BLaER1 treated with 17β-estradiol and CSF1 and Interleukin-3, amounts not matched to agents 10 nM and 100 nM (cell line): ENCODE results near the gene STAMBPL1.

Source experiments
- H3K27ac ChIP-seq, 11 experiments: shearing (Covaris generic); formaldehyde crosslinking; 2 replicates each; pipeline ENCODE4 v1.8.1; 2022
- H3K27me3 ChIP-seq, 11 experiments: shearing (Covaris generic); formaldehyde crosslinking; 2 replicates each; pipeline ENCODE4 v1.8.1; 2022
- H3K36me3 ChIP-seq, 11 experiments: shearing (Covaris generic); formaldehyde crosslinking; 2 replicates each; pipeline ENCODE4 v1.8.1; 2022
- H3K4me1 ChIP-seq, 10 experiments: shearing (Covaris generic); formaldehyde crosslinking; 2 replicates each; pipeline ENCODE4 v1.8.1; 2022
- H3K4me2 ChIP-seq, 11 experiments: shearing (Covaris generic); formaldehyde crosslinking; 2 replicates each; pipeline ENCODE4 v1.8.1; 2022
- H3K4me3 ChIP-seq, 10 experiments: shearing (Covaris generic); formaldehyde crosslinking; 2 replicates each; pipeline ENCODE4 v1.8.1; 2022
- H3K9ac ChIP-seq, 11 experiments: shearing (Covaris generic); formaldehyde crosslinking; 2 replicates each; pipeline ENCODE4 v1.8.1; 2022
- H3K9me3 ChIP-seq, 11 experiments: shearing (Covaris generic); formaldehyde crosslinking; replicated peaks in 1 of 11; 2 replicates each; pipeline ENCODE4 v1.8.1; 2022
- H4K20me1 ChIP-seq, 11 experiments: shearing (Covaris generic); formaldehyde crosslinking; 2 replicates each; pipeline ENCODE4 v1.8.1; 2022
- Cebpa-rat ChIP-seq, 11 experiments: shearing (Covaris generic); IDR thresholded peaks; 2 replicates each; pipeline ENCODE4 v1.8.1; 2022

The STAMBPL1 gene

DNA sequence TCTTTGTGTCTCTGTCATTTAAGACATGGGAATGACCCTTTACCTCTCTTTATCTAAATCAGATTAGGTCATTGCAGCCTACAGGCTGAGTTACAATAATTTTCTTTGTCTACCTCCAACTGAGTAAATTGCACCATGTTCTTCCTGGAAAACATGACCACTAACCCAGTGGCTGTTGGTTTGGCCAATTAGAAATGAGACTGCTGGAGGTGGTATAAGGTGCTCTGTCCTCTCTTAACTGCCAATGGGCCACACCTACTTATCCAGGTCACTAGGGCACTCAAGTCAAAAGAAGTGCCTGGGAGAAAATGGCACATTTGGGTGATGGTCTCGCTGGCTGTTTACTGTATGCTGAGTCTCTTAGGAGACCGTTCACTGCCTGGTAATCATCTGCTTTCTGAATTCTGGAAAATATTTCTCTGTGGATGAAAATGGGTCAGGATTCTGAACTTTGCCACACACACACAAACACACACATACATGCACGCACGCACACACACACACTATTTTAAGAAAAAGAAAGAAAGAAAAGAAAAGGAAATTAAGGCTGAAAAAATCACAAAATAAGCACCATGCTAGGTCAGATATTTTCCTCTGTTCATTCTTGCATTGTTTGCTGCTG lies 16.4 kb downstream of the STAMBPL1 start:
- H3K27ac ChIP-seq, result no peak overlapping the region

DNA sequence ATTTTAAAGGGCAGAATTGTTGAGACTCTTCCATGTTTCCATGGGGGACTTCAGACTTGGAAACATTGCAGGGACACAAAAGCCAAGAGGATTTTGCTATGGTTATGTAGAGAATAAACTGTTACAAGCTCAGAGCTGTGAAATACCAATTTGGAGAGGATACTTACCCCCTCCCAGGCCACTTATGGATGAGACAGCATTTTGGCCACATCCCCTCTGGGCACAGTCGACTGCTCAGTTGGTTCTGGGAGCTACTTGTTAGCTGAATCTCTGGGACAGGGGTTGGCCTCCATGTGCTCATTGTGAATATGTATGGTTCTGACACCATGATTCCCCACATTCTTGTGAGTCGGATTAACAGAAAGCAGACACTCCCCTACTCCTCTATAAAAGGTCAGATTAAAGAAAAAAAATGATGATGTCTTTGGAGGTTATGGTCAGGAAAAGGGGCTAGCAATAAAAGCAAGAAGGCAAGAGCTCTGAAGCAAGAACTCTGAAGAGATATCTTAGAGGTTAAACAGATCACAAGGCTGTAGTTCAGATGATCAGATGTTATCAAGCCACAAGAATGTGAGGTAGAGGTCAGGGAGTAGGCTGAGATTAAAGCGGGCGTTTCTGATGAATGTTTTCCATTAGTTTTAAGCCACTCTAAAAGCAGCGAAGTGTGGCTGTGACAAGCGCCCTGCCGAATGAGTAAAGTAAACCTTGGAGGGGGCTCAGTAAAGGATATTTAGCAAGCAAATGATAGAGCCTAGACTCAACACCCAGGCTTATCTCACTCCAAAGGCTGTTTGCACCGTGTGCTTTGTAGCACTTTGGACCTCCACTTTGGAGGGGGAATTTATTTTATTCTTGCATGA lies 17.2 kb downstream of the STAMBPL1 start:
- TF ChIP-seq Cebpa-rat (IDR thresholded peaks at IDR 0.05), result no peak
- no peaks in the 10 kb centered on the region for H3K27me3 ChIP-seq
- no peak overlapping the region for H3K4me3 ChIP-seq
- H3K9ac ChIP-seq, result no peak overlapping the region
- H3K27ac ChIP-seq, result no peak overlapping the region
- peaks cover 7 to 41% (median 18%) of the 10 kb centered on the region in 10 experiments; a peak in 18 of 20 replicates for H3K4me1 ChIP-seq
- peaks cover 0 to 3% (median 0%) of the 10 kb centered on the region in 11 experiments; a peak in 1 of 22 replicates for H3K36me3 ChIP-seq
- H3K4me2 ChIP-seq, result peak overlapping the region in 2 of 11 experiments; percentile 2 to 29; a peak in 1 of 22 replicates
- no peaks in the 10 kb centered on the region for H4K20me1 ChIP-seq
- H3K9me3 ChIP-seq, result no peaks in the 10 kb centered on the region

More for the DNA sequence above, 16.4 kb downstream of the STAMBPL1 start:
- no peak overlapping the region for H3K4me3 ChIP-seq
- H3K4me2 ChIP-seq, result peak overlapping the region in 2 of 11 experiments; percentile 2 to 29; a peak in 1 of 22 replicates
- H3K9ac ChIP-seq, result no peak overlapping the region
- H4K20me1 ChIP-seq, result no peaks in the 10 kb centered on the region
- H3K4me1 ChIP-seq, result peaks cover 7 to 36% (median 12%) of the 10 kb centered on the region in 10 experiments; a peak in 18 of 20 replicates
- no peak for TF ChIP-seq Cebpa-rat (IDR thresholded peaks at IDR 0.05)
- H3K36me3 ChIP-seq, result no peaks in the 10 kb centered on the region
- H3K9me3 ChIP-seq, result no peaks in the 10 kb centered on the region
- H3K27me3 ChIP-seq, result no peaks in the 10 kb centered on the region

DNA sequence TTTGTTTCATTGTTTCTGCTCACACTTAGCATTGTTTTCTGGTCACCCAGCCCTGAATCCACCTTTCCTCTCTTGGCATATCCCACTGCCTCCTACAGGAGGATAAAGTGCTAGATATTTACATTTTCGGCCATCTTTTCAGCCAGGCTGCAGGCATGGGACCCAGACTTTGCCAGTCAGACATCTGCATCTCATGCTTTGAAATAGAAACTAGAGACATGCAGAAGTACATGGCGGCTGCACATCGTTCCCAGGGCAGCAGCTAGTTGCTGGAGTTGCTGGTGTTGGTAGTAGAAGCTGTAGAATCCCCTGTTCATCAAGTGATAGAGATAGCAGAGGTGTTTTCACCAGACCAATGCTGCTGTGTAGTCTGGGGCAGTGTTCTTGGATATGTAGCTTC lies 18.7 kb downstream of the STAMBPL1 start:
- Histone ChIP-seq H3K9me3 (no peaks in the 10 kb centered on the region), H3K9ac (no peak overlapping the region), H4K20me1 (no peaks in the 10 kb centered on the region), H3K4me3 (no peak overlapping the region), H3K36me3 (peaks cover 0 to 14% (median 2%) of the 10 kb centered on the region in 11 experiments; a peak in 5 of 22 replicates), H3K27ac (no peak overlapping the region), H3K4me2 (0 out of 22 replicates have a peak overlapping the region, but pooled peaks of 2 of the 11 experiments have one; percentile 9 to 11), H3K4me1 (peaks cover 7 to 56% (median 24%) of the 10 kb centered on the region in 10 experiments; a peak in 18 of 20 replicates), H3K27me3 (no peaks in the 10 kb centered on the region)
- no peak for TF ChIP-seq Cebpa-rat (IDR thresholded peaks at IDR 0.05)

DNA sequence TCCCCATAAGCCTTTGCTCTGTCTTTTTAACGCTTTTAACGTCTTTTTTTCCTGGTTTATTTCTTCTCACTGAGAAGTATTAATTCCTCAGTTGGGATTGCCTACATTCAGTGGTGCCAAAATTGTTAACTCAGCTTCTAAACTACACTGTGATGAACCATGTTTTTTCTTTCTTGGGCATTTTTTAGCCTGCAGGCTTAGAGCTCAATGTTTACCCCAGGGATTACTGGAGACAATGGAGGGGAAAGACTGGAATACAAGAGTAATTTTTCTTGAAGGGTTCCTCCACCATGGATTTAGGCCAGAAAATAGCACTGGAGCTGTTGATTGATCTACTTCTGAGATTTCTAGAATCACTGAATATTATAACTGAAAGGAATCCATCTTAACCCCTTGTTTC lies 19.8 kb downstream of the STAMBPL1 start:
- no peaks in the 10 kb centered on the region for H4K20me1 ChIP-seq
- no peaks in the 10 kb centered on the region for H3K27me3 ChIP-seq
- peak overlapping the region in 1 of 11 experiments; percentile 14; a peak in 2 of 22 replicates for H3K27ac ChIP-seq
- TF ChIP-seq Cebpa-rat (IDR thresholded peaks at IDR 0.05), result no peak
- no peak overlapping the region for H3K4me3 ChIP-seq
- peaks cover 0 to 25% (median 7%) of the 10 kb centered on the region in 11 experiments; a peak in 8 of 22 replicates for H3K36me3 ChIP-seq
- H3K4me2 ChIP-seq, result peak overlapping the region in 4 of 11 experiments; percentile 78 to 88 (median 84); a peak in 6 of 22 replicates
- peaks cover 7 to 62% (median 24%) of the 10 kb centered on the region in 10 experiments; a peak in 18 of 20 replicates for H3K4me1 ChIP-seq
- no peaks in the 10 kb centered on the region for H3K9me3 ChIP-seq
- H3K9ac ChIP-seq, result no peak overlapping the region

DNA sequence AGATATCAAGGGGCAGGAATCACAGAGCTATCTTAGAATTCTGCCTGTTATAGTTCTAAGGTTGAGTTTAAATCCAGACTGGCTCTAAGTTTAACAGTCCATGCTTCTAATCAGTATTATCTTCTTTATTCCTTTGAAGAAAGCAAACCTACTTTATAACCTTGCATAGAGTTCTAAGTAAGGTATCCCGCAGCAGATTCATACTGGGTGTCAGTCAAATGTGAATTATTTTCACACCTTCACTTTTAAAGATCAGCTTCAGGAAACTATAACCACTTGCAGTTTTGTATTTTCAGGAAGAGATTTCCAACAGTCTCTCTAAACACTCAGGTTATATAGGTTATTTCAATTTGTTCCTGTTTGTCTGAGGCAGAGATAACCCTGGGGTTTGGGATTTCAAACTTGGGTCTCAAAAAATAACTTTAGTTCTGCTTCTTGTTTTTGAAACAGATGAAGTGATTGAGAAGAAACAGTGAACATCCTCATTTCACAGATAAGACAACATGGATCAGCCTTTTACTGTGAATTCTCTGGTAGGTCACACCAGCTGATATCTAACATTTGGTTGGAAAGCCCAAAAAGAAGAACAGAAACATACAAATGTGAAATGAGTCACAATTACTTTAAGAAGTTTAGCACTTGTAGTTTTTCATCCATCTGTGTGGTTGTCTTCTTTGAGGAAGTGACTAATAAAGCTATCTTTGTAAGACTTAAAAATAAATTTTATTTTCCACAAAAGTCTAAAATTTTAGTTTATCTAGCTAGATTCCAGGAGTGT lies 21.4 kb downstream of the STAMBPL1 start:
- H3K4me3 ChIP-seq, result no peak overlapping the region; a peak in 1 of 20 replicates
- peaks cover 7 to 69% (median 24%) of the 10 kb centered on the region in 10 experiments; a peak in 18 of 20 replicates for H3K4me1 ChIP-seq
- H3K27ac ChIP-seq, result peak overlapping the region in 10 of 11 experiments; percentile 36 to 88 (median 78); a peak in 19 of 22 replicates
- H3K4me2 ChIP-seq, result peak overlapping the region in 10 of 11 experiments; percentile 1 to 92 (median 74); a peak in 18 of 22 replicates
- H3K27me3 ChIP-seq, result no peaks in the 10 kb centered on the region
- TF ChIP-seq Cebpa-rat (IDR thresholded peaks at IDR 0.05), result no peak
- no peaks in the 10 kb centered on the region for H3K9me3 ChIP-seq
- H3K9ac ChIP-seq, result peak overlapping the region in 9 of 11 experiments; percentile 14 to 74 (median 60); a peak in 14 of 22 replicates
- H4K20me1 ChIP-seq, result no peaks in the 10 kb centered on the region
- peaks cover 0 to 32% (median 11%) of the 10 kb centered on the region in 11 experiments; a peak in 11 of 22 replicates for H3K36me3 ChIP-seq

DNA sequence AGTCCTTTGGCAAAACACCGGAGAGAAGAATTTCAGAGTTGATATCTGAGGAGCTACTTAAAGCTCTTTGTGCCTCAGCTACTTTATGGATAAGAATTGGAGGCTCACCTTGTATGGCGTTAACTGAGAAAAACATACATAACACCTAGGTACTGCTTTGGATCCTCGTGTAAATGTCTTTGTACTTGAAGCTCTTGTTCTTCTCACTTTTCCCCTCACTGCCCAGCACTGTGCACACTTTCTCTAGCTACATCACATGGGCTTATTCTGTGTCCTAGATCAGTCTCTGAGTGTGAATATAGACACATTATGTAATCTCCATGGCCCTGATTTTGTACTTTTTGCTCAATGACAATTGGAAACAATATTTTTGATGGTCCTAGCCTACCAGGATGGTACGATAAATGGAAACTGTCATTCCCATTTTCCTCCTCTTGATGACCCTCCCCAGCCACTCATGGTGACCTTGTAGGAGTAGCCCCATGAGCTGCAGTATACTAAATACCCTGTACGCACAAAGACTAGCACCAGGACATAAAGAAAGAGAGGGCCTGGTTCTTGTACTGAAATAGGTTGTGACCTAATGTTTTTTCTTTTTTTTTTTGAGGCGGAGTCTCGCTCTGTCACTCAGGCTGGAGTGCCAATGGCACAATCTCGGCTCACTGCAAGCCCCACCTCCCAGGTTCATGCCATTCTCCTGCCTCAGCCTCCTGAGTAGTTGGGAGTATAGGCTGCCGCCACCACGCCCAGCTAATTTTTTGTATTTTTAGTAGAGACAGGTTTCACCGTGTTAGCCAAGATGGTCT lies 22.1 kb downstream of the STAMBPL1 start:
- Histone ChIP-seq H3K4me1 (peaks cover 7 to 66% (median 24%) of the 10 kb centered on the region in 10 experiments; a peak in 18 of 20 replicates), H3K27me3 (no peaks in the 10 kb centered on the region), H4K20me1 (no peaks in the 10 kb centered on the region), H3K4me3 (0 out of 20 replicates have a peak overlapping the region, but pooled peaks of 1 of the 10 experiments have one; percentile 4), H3K9me3 (no peaks in the 10 kb centered on the region), H3K4me2 (peak overlapping the region in 9 of 11 experiments; percentile 7 to 92 (median 74); a peak in 17 of 22 replicates), H3K9ac (peak overlapping the region in 7 of 11 experiments; percentile 15 to 74 (median 56); a peak in 12 of 22 replicates), H3K36me3 (peaks cover 0 to 39% (median 16%) of the 10 kb centered on the region in 11 experiments; a peak in 13 of 22 replicates), H3K27ac (peak overlapping the region; percentile 13 to 88 (median 69); a peak in 19 of 22 replicates)
- no peak for TF ChIP-seq Cebpa-rat (IDR thresholded peaks at IDR 0.05)

DNA sequence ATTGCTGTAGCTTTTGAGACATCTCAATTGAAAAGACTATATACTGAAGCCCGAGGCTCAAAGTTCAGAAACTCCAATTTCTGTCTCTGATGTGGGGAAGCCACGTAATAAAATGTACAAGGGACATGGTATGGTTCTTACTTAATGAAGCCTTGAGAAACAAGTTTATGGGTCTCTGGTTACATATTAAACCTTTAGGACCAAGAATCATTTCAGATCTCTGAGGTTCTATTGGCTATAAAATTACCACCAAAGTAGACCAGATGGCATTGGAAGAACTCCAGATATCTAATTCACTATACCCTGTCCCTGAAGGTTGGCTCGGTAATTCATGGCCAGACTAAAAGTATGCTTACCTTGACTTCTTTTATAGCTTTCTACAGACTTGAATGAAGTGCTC lies 23.7 kb downstream of the STAMBPL1 start:
- peak overlapping the region in 2 of 11 experiments; percentile 33 to 92; a peak in 2 of 22 replicates for H3K4me2 ChIP-seq
- H3K9ac ChIP-seq, result no peak overlapping the region
- H3K27ac ChIP-seq, result no peak overlapping the region
- H3K4me3 ChIP-seq, result no peak overlapping the region
- H3K36me3 ChIP-seq, result peaks cover 0 to 45% (median 16%) of the 10 kb centered on the region in 11 experiments; a peak in 14 of 22 replicates
- no peaks in the 10 kb centered on the region for H3K9me3 ChIP-seq
- no peak for TF ChIP-seq Cebpa-rat (IDR thresholded peaks at IDR 0.05)
- no peaks in the 10 kb centered on the region for H3K27me3 ChIP-seq
- H4K20me1 ChIP-seq, result no peaks in the 10 kb centered on the region
- H3K4me1 ChIP-seq, result peaks cover 7 to 59% (median 24%) of the 10 kb centered on the region in 10 experiments; a peak in 18 of 20 replicates
